Measurements from ENCODE around the gene TFIP11.

The TFIP11 gene

DNA sequence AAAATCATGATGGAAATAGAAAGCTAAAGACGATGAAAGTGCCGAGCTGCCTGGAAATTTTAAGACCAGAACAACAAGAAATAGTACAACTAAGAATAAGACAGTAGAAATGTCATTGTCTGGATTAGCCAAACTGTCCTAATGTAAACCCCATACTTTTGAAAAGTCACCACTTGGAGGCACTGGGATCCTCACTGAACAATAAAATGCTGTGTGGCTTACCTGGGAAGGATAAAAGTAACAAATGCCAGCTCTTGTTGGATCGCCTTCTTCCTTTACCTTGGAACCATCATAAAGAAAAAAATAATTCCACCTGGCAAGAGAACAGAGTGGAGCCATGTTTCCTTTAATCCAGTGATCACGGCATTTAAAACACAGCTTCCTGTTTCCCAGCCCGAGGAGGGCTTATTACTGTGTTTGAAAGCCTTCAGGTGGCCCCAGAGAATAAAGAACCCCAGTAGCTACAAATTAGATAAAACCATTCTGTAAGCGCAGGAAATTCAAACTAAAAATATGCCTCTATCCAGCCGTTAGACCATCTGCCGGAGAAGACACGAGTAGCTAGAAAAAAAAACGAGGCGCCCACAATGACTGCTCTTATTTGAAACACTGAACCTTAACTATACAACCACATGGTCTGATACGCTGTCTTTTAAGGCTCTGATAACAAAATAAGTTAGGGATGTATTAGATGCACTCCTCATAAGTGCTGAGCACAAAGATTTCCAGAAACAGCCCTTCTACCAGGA is 33.1 kb downstream of the TFIP11 start:
- no peak for DNase-seq (ENCODE audit: low read depth)

DNA sequence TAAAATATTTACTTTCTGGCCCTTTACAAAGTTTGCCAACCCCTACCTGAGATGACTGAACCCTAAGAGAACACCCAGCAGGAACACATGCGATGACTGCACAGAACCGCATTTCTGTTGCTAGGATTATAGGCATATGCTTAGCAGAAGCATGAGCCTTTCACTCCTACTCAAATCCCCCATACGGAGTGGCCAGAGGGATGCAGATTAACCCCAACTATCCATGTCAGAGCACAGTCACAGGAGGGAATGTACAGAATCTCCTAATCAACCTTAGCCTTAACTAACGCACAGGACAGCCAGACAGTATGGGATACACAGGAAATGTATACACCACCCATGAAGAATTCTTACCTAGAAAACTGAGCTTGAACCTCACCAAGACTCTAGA is 34.9 kb downstream of the TFIP11 start:
- no peak for DNase-seq (ENCODE audit: low read depth)

DNA sequence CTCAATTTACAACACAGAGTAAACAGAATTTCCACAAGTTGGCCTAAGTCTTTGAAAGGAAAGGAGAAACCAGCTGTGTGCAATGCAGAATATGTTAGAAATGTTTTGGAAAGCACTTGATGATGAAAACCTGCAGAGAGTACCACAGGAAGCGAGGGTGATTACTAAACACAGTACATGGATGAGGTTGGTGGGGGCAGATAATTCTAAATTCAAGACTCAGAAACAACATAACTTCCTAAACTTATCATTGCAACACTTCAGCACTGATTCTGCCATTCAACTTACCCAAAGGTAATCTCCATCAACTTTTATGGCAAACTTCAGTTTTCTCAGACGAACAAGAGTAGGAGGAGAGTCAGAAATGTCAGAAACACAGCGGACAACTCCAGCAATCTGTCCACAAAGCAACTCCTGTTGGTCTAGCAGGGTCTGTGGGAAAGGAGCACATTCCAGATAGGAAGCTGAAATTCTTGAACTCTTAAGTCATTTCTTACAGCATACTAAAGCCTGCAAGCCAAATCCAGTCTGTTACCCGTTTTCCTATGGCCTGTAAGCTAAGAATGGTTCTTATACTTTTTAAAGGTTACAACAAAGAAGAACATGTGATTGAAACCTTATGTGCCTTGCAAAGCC is 35.5 kb downstream of the TFIP11 start:
- DNase-seq (ENCODE audit: low read depth): no peak

- DNase-seq (ENCODE audit: low read depth): no peak
Observed at GRCh38 chr22:26474682-26475081, 37.6 kb downstream of the TFIP11 start.

DNA sequence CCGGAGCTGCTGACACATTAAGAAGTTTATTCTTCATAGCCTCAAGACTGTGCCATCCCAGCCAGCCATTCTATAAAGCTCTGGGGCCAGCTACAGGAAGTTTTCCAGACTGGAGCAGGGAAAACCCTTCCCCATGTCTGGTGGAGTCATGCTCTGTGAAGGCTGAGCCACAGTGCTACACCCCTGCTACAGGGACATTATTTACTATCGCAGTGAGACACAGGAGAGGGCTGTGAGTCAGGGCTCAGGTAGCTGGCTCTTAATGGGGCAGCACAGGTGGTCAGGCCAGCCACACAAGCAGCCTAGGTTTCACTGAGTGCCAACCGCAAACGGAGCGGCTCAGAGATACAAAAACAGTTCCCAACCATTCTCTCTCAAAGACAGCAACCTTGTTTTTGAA is 40.8 kb downstream of the TFIP11 start:
- DNase-seq (ENCODE audit: low read depth): peak; percentile 28

DNA sequence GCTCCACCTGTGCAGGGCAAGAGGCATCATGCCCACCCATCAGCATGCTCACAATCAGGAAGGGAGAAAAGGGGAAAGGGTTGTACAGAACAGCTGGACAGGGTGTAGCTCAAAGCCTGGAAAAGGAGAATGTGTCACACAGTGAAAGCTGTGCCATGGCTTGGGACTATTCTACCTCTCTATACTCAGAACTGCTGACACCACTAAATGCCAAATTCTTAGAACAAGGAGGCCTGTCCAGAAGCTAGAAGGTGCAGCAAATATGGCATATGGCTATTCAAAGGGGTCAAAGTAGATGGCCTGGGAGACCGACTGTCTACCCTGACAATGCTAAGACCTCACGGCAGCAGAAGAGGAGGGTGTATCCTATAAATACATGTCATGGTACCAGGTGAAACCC is 41.5 kb downstream of the TFIP11 start:
- no peak for DNase-seq (ENCODE audit: low read depth)

GRCh38 chr22:26466196-26466595 is 46.1 kb downstream of the TFIP11 start:
- DNase-seq (ENCODE audit: low read depth): no peak

DNA sequence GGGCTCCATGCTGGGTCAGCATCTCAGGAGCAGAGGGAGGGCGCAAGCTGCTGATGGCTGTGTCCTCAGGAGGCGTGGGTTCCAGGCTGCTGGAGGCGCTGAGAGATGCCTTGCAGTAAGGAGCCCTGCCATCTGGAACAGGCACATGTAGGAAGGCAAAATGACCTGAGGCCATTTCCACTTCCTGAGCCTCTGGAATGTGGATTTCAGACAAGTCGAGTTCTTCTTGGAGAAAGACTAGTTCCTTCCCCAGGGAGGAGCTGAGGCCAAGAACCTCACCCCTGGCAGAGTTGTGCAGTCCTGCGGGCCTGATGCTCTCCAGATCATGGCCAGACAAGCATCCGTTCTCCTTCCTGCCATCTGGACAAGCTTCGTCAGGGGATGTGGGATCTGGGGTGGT is 48.0 kb downstream of the TFIP11 start:
- no peak for DNase-seq (ENCODE audit: low read depth)

GRCh38 chr22:26463688-26464087 is 48.6 kb downstream of the TFIP11 start:
- DNase-seq (ENCODE audit: low read depth): no peak

DNA sequence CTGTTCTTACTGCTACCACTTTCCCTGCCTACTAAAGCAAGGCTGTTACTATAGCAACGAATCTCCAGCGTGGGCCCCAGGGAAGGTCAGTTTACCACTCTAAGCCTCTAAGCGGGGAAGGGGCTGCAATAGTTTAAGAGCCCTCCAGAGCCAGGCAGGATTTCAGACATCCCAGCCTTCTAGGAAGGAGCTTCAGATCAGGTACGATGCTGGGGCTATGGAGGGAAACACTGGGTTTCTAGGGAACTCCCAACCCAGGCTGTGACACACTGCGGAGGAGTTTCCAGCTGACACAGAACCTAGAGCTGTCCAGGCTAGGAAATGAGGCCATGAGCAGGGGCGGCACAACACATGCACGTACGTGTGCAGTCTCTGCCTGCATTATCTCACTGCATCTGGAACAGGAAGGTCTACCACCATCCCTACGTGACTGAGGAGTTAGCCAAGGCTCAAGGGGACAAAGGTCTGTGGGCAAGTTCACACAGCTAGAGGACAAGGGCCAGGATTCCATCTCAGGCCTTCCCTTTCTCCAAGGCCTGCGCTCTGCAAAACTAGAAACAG is 49.1 kb downstream of the TFIP11 start:
- DNase-seq (ENCODE audit: low read depth): no peak

GRCh38 chr22:26462641-26463040 is 49.6 kb downstream of the TFIP11 start:
- no peak for DNase-seq (ENCODE audit: low read depth)

- no peak for DNase-seq (ENCODE audit: low read depth)
Observed at GRCh38 chr22:26462051-26462450, 50.2 kb downstream of the TFIP11 start.

- no peak for DNase-seq (ENCODE audit: low read depth)
Observed at GRCh38 chr22:26461188-26461810, 51.0 kb downstream of the TFIP11 start.

GRCh38 chr22:26460202-26460601 is 52.1 kb downstream of the TFIP11 start:
- DNase-seq (ENCODE audit: low read depth): no peak

GRCh38 chr22:26457661-26458272 is 54.5 kb downstream of the TFIP11 start:
- no peak for DNase-seq (ENCODE audit: low read depth)

GRCh38 chr22:26453812-26454500 is 58.3 kb downstream of the TFIP11 start:
- no peak for DNase-seq (ENCODE audit: low read depth)

- DNase-seq (ENCODE audit: low read depth): no peak
Observed at GRCh38 chr22:26453216-26453615, 59.1 kb downstream of the TFIP11 start.

- DNase-seq (ENCODE audit: low read depth): no peak
Observed at GRCh38 chr22:26452236-26453016, 59.8 kb downstream of the TFIP11 start.

- no peak for DNase-seq (ENCODE audit: low read depth)
Observed at GRCh38 chr22:26450453-26451185, 61.7 kb downstream of the TFIP11 start.

DNA sequence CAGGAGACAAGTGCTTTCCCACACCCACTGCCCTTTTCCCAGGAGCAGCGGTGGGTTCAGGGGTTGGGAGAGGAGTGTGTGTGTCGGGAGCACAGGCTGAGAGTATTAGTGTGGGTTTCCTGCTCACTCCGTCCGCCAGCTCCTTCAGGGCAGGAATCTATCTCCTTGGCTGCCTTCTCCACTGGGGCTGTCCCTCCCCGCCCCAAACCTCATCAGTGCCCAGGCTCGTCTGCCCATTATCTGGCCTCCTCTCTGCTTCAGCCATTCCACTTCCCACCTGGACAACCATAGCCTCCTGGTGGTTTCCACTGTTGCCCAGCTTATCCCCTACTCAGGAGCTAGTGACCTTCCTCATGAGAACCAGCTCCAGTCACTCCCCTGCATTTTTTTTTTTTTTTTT is 63.3 kb downstream of the TFIP11 start:
- DNase-seq (ENCODE audit: low read depth): no peak

GRCh38 chr22:26448334-26448733 is 63.9 kb downstream of the TFIP11 start:
- DNase-seq (ENCODE audit: low read depth): no peak

Data from HS-5 (cell line).